ENCODE measurements around the gene AJAP1. TPM values are rescaled to one million over a fixed set of nuclear protein-coding genes. Genes with fewer than 3 reads are reported as not detected.

Gene AJAP1
- total RNA-seq, 1 donor = under 0.01 TPM

GRCh38 chr1:4656533-4657140 lies 2.2 kb downstream of the AJAP1 start:
- no peak for DNase-seq (ENCODE audit: low read depth)
- TF ChIP-seq CTCF (IDR thresholded peaks at IDR 0.05; ENCODE audit: insufficient read depth, low read length) = no peak
- H3K4me3 ChIP-seq (ENCODE audit: low read depth, low read length) = no peak overlapping the region

- no peak for TF ChIP-seq CTCF (IDR thresholded peaks at IDR 0.05; ENCODE audit: insufficient read depth, low read length)
- DNase-seq (ENCODE audit: low read depth) = no peak
- no peak overlapping the region for H3K4me3 ChIP-seq (ENCODE audit: low read depth, low read length)
Observed at GRCh38 chr1:4657244-4657789, 2.9 kb downstream of the AJAP1 start.

- H3K4me3 ChIP-seq (ENCODE audit: low read depth, low read length) = no peak overlapping the region
- DNase-seq (ENCODE audit: low read depth) = no peak
- no peak for TF ChIP-seq CTCF (IDR thresholded peaks at IDR 0.05; ENCODE audit: insufficient read depth, low read length)
Observed at GRCh38 chr1:4657960-4658541, 3.6 kb downstream of the AJAP1 start.

GRCh38 chr1:4658643-4659628 lies 4.5 kb downstream of the AJAP1 start:
- DNase-seq (ENCODE audit: low read depth) = no peak
- TF ChIP-seq CTCF (IDR thresholded peaks at IDR 0.05; ENCODE audit: insufficient read depth, low read length) = no peak
- no peak overlapping the region for H3K4me3 ChIP-seq (ENCODE audit: low read depth, low read length)

DNA sequence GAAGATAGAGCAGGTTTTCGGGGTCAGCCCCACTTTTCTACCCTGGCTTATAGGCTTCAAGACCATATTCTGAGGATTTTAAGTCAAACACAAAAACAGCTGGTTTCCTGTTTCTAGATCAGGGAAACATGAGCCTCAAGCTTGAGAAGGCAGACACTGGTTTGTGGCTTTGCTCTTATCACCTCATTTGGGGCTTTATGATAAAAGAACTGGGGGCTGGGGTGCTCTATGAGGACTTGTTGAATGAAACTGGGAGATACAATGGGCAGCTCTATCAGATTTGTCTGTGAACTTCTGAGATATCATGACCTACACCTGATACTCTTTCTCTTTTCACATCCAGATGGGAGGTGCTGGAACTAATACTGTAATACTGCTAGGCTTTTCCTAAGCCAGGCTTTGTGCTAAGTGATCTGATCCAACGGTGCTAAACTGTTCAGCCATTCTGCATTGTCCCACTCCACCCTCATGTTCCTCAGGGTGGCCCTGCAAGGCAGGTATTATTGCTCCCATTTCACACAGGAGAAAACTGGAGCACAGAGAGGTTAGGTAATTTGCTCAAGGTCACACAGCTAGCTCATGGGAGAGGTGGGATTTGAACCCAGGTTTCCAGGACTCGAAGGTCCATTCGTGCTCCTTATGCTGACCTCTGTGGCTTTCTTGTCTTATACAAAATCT lies 6.6 kb downstream of the AJAP1 start:
- H3K4me3 ChIP-seq (ENCODE audit: low read depth, low read length) = no peak overlapping the region
- DNase-seq (ENCODE audit: low read depth) = no peak
- TF ChIP-seq CTCF (IDR thresholded peaks at IDR 0.05; ENCODE audit: insufficient read depth, low read length) = no peak

DNA sequence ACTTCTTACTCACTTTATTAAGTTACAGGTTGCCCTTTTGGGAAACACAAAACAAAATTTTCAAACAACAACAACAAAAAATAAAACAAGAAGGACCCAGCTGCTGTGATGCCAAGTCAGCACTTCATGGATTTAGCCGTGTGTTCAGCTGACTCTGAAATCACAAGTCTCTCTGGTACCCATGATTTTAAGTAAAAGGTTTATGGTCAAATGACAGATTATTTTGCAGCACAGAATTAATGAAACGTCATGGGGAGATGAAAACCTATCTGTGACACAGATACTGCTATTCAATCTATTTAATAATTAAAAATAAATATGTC lies 7.1 kb downstream of the AJAP1 start:
- DNase-seq (ENCODE audit: low read depth) = no peak
- TF ChIP-seq CTCF (IDR thresholded peaks at IDR 0.05; ENCODE audit: insufficient read depth, low read length) = no peak
- no peak overlapping the region for H3K4me3 ChIP-seq (ENCODE audit: low read depth, low read length)

All from fibroblast of the aortic adventitia (primary cell).